OCI-LY3 (cell line): ENCODE measurements around the gene KANSL1.

Source experiments
- H2AFZ ChIP-seq: fragments of 200-600, 300-600 bp; shearing (Covaris generic); 2 replicates; pipeline ENCODE4 v1.6.0; 2014; ENCODE audit warnings: antibody characterized with exemption, low read depth, low read length
- H3K27ac ChIP-seq: fragments of 200-600, 300-600 bp; sonication (generic); 2 replicates; pipeline ENCODE4 v1.5.1; 2014; ENCODE audit warnings: mild to moderate bottlenecking, low read length, moderate library complexity, mixed read lengths
- H3K27me3 ChIP-seq: fragments of 200-600, 300-600 bp; sonication (generic); 2 replicates; pipeline ENCODE4 v1.6.1; 2014; ENCODE audit warnings: low read depth, low read length, mixed read lengths
- H3K36me3 ChIP-seq: fragments of 200-600, 300-600 bp; sonication (generic); replicated peaks from 2 replicates; pipeline ENCODE3; 2014; ENCODE audit warnings: low read depth, low read length, mixed read lengths
- H3K4me1 ChIP-seq: fragments of 300-600, 200-600 bp; sonication (generic); 2 replicates; pipeline ENCODE4 v1.6.1; 2014; ENCODE audit warnings: low read length, mixed read lengths
- H3K4me2 ChIP-seq: fragments of 200-600, 300-600 bp; sonication (generic); 2 replicates; pipeline ENCODE4 v1.6.1; 2014; ENCODE audit warnings: low read length, mixed read lengths
- H3K4me3 ChIP-seq: fragments of 300-600, 200-600 bp; sonication (generic); 2 replicates; pipeline ENCODE4 v1.5.1; 2014; ENCODE audit warnings: antibody characterized with exemption, mild to moderate bottlenecking, low read length, moderate library complexity
- H3K79me2 ChIP-seq: fragments of 300-600, 200-600 bp; shearing (Covaris generic); 2 replicates; pipeline ENCODE4 v1.6.1; 2014; ENCODE audit warnings: mild to moderate bottlenecking, low read length, mixed read lengths
- H3K9ac ChIP-seq: fragments of 300-600, 200-600 bp; shearing (Covaris generic); 2 replicates; pipeline ENCODE4 v1.6.0; 2014; ENCODE audit warnings: mild to moderate bottlenecking, low read length, moderate library complexity
- H3K9me3 ChIP-seq: fragments of 200-600, 300-600 bp; shearing (Covaris generic); 2 replicates; pipeline ENCODE4 v1.6.1; 2014; ENCODE audit warnings: low read length, mixed read lengths; ENCODE audit not compliant: insufficient read depth
- H4K20me1 ChIP-seq: fragments of 200-600, 300-600 bp; sonication (generic); 2 replicates; pipeline ENCODE4 v1.6.1; 2016; ENCODE audit warnings: low read length, mixed read lengths; ENCODE audit not compliant: insufficient read depth
- EZH2phosphoT487 ChIP-seq: fragments of 200-600 bp; shearing (Covaris generic); IDR thresholded peaks from 2 replicates; pipeline ENCODE4 v1.6.1; 2018; ENCODE audit warnings: antibody characterized with exemption, mixed run types, low read depth
- TF ChIP-seq, protein P1 (sequence below): fragments of 200-600, 300-600 bp; sonication (generic); IDR thresholded peaks from 2 replicates; pipeline ENCODE4 v1.5.1; 2014; ENCODE audit warnings: antibody characterized with exemption, low read length, low read depth

Gene KANSL1

DNA sequence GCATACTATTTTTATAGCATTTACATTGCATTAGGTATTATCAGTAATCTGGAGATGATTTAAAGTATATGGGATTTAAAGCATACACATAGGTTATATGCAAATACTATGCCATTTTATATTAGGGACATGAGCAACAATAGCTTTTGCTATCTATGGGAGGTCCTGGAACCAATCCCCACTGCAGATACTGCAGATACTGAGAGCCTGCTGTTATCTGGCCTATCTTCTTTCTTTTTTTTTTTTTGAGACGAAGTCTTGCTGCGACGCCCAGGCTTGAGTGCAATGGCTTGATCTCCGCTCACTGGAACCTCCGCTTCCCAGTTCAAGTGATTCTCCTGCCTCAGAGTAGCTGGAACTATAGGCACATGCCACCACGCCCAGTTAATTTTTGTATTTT is 156.7 kb downstream of the KANSL1 start:
- H3K27ac ChIP-seq = no peak overlapping the region
- H3K4me1 ChIP-seq = no peaks in the 10 kb centered on the region

DNA sequence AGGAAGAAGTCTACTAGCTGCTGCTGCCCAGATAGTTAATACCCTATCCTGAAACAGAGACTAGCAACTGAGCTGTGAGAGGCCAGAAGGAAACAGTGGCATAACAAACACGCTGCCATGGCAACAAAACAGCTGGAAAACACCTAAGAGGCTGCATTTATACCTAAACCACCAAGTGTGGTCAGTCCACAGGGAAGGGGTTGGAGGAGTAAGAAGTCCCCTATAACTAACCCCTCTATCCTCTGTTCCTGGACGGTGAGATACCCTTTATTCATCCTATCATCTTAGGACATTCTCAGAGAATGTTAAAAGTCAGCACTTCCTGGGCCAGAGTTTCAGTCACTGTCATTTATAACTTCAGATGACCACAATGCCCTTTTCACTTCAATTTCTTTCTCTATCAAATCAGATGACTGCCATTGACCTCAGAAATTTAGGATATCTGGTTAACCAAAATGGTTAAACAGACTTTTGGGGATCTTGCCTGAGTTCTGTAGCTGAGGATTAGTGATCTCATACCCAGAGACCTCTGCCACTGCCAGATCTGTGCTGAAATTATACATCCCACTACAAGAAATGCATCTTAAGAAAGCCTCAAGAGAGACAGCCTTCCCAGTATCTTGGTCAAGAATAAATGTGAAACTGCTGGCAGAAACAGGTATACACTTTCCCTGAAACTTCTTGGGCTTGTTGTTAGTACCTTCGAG is 158.0 kb downstream of the KANSL1 start:
- Histone ChIP-seq H3K9ac (no peak overlapping the region), H3K4me2 (no peak overlapping the region), H3K9me3 (no peaks in the 10 kb centered on the region), H3K27me3 (no peaks in the 10 kb centered on the region), H3K36me3 (peaks cover 87% of the 10 kb centered on the region), H3K79me2 (no peaks in the 10 kb centered on the region; the same call in 1 of the 2 replicates), H3K27ac (no peak overlapping the region), H4K20me1 (0 out of 2 replicates have a peak, but pooled peaks cover 4% of the 10 kb centered on the region), H2AFZ (no peak overlapping the region), H3K4me1 (no peaks in the 10 kb centered on the region), H3K4me3 (no peak overlapping the region)
- no peak for TF ChIP-seq EZH2phosphoT487
- TF ChIP-seq, protein P1, sequence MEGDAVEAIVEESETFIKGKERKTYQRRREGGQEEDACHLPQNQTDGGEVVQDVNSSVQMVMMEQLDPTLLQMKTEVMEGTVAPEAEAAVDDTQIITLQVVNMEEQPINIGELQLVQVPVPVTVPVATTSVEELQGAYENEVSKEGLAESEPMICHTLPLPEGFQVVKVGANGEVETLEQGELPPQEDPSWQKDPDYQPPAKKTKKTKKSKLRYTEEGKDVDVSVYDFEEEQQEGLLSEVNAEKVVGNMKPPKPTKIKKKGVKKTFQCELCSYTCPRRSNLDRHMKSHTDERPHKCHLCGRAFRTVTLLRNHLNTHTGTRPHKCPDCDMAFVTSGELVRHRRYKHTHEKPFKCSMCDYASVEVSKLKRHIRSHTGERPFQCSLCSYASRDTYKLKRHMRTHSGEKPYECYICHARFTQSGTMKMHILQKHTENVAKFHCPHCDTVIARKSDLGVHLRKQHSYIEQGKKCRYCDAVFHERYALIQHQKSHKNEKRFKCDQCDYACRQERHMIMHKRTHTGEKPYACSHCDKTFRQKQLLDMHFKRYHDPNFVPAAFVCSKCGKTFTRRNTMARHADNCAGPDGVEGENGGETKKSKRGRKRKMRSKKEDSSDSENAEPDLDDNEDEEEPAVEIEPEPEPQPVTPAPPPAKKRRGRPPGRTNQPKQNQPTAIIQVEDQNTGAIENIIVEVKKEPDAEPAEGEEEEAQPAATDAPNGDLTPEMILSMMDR = no peak

More for the DNA sequence above, 156.7 kb downstream of the KANSL1 start:
- Histone ChIP-seq H3K4me2 (no peak overlapping the region), H4K20me1 (0 out of 2 replicates have a peak, but pooled peaks cover 4% of the 10 kb centered on the region), H3K79me2 (no peaks in the 10 kb centered on the region; the same call in 1 of the 2 replicates), H3K9me3 (no peaks in the 10 kb centered on the region), H2AFZ (no peak overlapping the region), H3K36me3 (peaks cover 87% of the 10 kb centered on the region), H3K4me3 (no peak overlapping the region), H3K9ac (no peak overlapping the region), H3K27me3 (no peaks in the 10 kb centered on the region)
- TF ChIP-seq, protein P1 = no peak
- TF ChIP-seq EZH2phosphoT487 = no peak

DNA sequence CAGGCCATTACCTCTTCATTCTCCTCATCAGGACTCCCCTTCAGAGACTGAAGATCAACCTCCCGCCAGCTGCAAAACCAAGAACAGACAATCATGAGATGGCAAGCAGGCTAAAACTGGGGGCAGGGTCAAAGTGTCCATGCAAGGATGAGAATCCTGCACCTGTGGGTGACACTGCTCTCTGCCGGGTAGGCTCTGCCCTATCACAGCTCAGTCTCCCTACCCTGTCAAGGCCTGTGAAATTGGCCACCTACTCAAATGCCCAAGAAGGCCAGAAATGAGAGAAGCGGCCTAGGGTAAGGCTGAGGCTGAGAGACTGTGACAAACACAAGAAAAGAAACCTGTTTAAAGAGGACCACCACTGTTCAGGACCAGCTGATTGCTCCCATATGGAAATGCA is 159.8 kb downstream of the KANSL1 start:
- H2AFZ ChIP-seq = no peak overlapping the region
- no peak overlapping the region for H3K4me2 ChIP-seq
- H4K20me1 ChIP-seq = peaks cover 5% of the 10 kb centered on the region; the same call in 1 of the 2 replicates
- peaks cover 73% of the 10 kb centered on the region for H3K36me3 ChIP-seq
- TF ChIP-seq EZH2phosphoT487 = no peak
- TF ChIP-seq, protein P1 = no peak
- H3K27ac ChIP-seq = no peak overlapping the region
- H3K79me2 ChIP-seq = no peaks in the 10 kb centered on the region
- H3K4me3 ChIP-seq = no peak overlapping the region
- no peaks in the 10 kb centered on the region for H3K4me1 ChIP-seq
- no peak overlapping the region for H3K9ac ChIP-seq
- H3K9me3 ChIP-seq = no peaks in the 10 kb centered on the region
- no peaks in the 10 kb centered on the region for H3K27me3 ChIP-seq

DNA sequence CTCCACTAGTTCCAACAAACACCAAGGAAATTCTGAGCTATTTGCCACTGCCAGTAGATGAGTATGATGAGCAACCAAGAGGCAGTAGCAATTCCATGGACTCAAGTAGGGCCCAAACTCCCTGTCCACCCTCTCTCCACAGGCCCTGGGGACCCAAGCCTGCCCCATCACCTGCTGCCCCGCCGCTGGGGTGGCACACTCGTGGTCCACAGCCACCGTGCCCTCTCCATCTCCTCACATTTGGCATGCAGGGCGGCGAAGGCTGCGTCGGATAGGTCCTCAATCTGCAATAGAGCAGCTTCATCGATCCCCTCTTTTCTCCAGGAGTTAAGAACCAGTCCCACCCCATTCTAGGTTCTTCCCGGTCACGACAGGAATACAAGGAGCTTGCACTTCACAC is 160.3 kb downstream of the KANSL1 start:
- H2AFZ ChIP-seq = no peak overlapping the region
- H3K27ac ChIP-seq = no peak overlapping the region
- H3K27me3 ChIP-seq = no peaks in the 10 kb centered on the region
- no peak overlapping the region for H3K4me2 ChIP-seq
- no peaks in the 10 kb centered on the region for H3K9me3 ChIP-seq
- H4K20me1 ChIP-seq = peaks cover 5% of the 10 kb centered on the region; the same call in 1 of the 2 replicates
- no peak overlapping the region for H3K4me3 ChIP-seq
- peaks cover 68% of the 10 kb centered on the region for H3K36me3 ChIP-seq
- TF ChIP-seq, protein P1 = no peak
- TF ChIP-seq EZH2phosphoT487 = no peak
- no peaks in the 10 kb centered on the region for H3K4me1 ChIP-seq
- H3K79me2 ChIP-seq = no peaks in the 10 kb centered on the region
- no peak overlapping the region for H3K9ac ChIP-seq
